KMS-11 (cell line): Measurements from ENCODE around the gene C1QTNF1.

ENCODE experiments used
- H2AFZ ChIP-seq: fragments of 200-600 bp; sonication (generic); 2 replicates; pipeline ENCODE4 v1.6.1; 2016; ENCODE audit warnings: antibody characterized with exemption, mixed run types, low read depth
- H3K27ac ChIP-seq: fragments of 200-600 bp; sonication (generic); 2 replicates; pipeline ENCODE4 v1.6.1; 2016; ENCODE audit warnings: mild to moderate bottlenecking, mixed run types
- H3K27me3 ChIP-seq: fragments of 200-600 bp; sonication (generic); 2 replicates; pipeline ENCODE4 v1.6.1; 2017; ENCODE audit warnings: mild to moderate bottlenecking, low read depth, mixed run types, moderate library complexity; ENCODE audit not compliant: insufficient read depth
- H3K36me3 ChIP-seq: fragments of 200-600 bp; sonication (generic); 2 replicates; pipeline ENCODE4 v1.6.1; 2017; ENCODE audit warnings: mild to moderate bottlenecking, mixed run types; ENCODE audit not compliant: insufficient read depth
- H3K4me1 ChIP-seq: fragments of 200-600 bp; sonication (generic); 2 replicates; pipeline ENCODE4 v1.6.1; 2016; ENCODE audit warnings: mild to moderate bottlenecking, low read depth, mixed run types; ENCODE audit not compliant: poor library complexity, severe bottlenecking
- H3K4me2 ChIP-seq: fragments of 200-600 bp; sonication (generic); 2 replicates; pipeline ENCODE4 v1.7.0; 2016; ENCODE audit warnings: mild to moderate bottlenecking, mixed run types
- H3K4me3 ChIP-seq: fragments of 200-600 bp; sonication (generic); IDR thresholded peaks from 2 replicates; pipeline ENCODE4 v1.6.1; 2017; ENCODE audit warnings: low read depth, low read length, mixed read lengths; ENCODE audit not compliant: insufficient read depth
- H3K79me2 ChIP-seq: fragments of 200-600 bp; sonication (generic); 2 replicates; pipeline ENCODE4 v1.6.1; 2016; ENCODE audit warnings: low read depth, mixed run types; ENCODE audit not compliant: insufficient read depth
- H3K9ac ChIP-seq: fragments of 200-600 bp; sonication (generic); 2 replicates; pipeline ENCODE4 v1.6.1; 2016; ENCODE audit warnings: mild to moderate bottlenecking, mixed run types
- H4K20me1 ChIP-seq: fragments of 200-600 bp; sonication (generic); 2 replicates; pipeline ENCODE4 v1.6.1; 2016; ENCODE audit warnings: mild to moderate bottlenecking, mixed run types; ENCODE audit not compliant: insufficient read depth
- TF ChIP-seq, protein P1 (sequence below): fragments of 200-600 bp; sonication (generic); conservative IDR thresholded peaks from 2 replicates; pipeline ENCODE4 v1.6.1; 2017; ENCODE audit warnings: low read depth, mild to moderate bottlenecking, antibody characterized with exemption, low read length, moderate library complexity, mixed read lengths

Gene C1QTNF1

DNA sequence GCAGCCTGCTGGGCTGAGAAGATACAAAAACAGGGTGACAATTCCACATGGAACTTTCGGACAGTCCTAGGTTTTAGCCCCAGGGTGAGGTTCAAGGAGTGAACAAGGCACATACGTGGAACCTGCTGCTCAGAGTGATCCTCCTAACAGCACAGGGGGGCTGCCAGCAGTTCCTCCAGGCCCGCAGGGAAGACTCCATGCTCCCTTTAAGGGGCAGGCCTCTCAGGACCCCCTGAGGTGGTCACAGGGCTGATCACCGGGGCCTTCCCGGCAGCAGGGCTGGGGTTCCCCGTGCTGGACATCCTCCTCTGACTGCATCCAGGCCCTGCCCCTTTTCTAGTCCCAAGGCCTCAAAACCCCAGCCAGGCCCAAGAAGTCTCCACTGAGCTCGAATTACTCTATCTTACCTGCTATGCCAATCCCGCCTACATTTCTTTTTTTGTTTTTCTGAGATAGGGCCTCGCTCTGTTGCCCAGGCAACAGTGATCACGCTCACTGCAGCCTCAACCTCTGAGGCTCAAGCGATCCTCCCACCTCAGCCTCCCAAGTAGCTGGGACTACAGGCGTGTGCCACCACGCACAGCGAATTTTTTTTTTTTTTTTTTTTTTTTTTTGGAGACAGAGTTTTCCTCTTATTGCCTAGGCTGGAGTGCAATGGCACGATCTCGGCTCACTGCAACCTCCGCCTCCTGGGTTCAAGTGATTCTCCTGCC lies 24.8 kb upstream of the C1QTNF1 start:
- H3K9ac ChIP-seq, result no peak overlapping the region
- H3K4me3 ChIP-seq, result no peak overlapping the region
- H4K20me1 ChIP-seq, result no peaks in the 10 kb centered on the region
- no peaks in the 10 kb centered on the region for H3K27me3 ChIP-seq
- no peaks in the 10 kb centered on the region for H3K4me1 ChIP-seq
- peaks cover 9% of the 10 kb centered on the region; the same call in 1 of the 2 replicates for H3K36me3 ChIP-seq
- TF ChIP-seq, protein P1, sequence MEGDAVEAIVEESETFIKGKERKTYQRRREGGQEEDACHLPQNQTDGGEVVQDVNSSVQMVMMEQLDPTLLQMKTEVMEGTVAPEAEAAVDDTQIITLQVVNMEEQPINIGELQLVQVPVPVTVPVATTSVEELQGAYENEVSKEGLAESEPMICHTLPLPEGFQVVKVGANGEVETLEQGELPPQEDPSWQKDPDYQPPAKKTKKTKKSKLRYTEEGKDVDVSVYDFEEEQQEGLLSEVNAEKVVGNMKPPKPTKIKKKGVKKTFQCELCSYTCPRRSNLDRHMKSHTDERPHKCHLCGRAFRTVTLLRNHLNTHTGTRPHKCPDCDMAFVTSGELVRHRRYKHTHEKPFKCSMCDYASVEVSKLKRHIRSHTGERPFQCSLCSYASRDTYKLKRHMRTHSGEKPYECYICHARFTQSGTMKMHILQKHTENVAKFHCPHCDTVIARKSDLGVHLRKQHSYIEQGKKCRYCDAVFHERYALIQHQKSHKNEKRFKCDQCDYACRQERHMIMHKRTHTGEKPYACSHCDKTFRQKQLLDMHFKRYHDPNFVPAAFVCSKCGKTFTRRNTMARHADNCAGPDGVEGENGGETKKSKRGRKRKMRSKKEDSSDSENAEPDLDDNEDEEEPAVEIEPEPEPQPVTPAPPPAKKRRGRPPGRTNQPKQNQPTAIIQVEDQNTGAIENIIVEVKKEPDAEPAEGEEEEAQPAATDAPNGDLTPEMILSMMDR, result no peak
- H2AFZ ChIP-seq, result no peak overlapping the region
- H3K27ac ChIP-seq, result no peak overlapping the region
- peaks cover 22% of the 10 kb centered on the region; the same call in 1 of the 2 replicates for H3K79me2 ChIP-seq
- no peak overlapping the region for H3K4me2 ChIP-seq

- H3K79me2 ChIP-seq, result peaks cover 22% of the 10 kb centered on the region; the same call in 1 of the 2 replicates
- H3K27me3 ChIP-seq, result no peaks in the 10 kb centered on the region
- H3K4me1 ChIP-seq, result no peaks in the 10 kb centered on the region
- no peak overlapping the region for H3K4me2 ChIP-seq
- H3K36me3 ChIP-seq, result peaks cover 9% of the 10 kb centered on the region; the same call in 1 of the 2 replicates
- H2AFZ ChIP-seq, result no peak overlapping the region
- TF ChIP-seq, protein P1, result no peak
- H3K9ac ChIP-seq, result no peak overlapping the region
- H3K27ac ChIP-seq, result no peak overlapping the region
- H4K20me1 ChIP-seq, result no peaks in the 10 kb centered on the region
- no peak overlapping the region for H3K4me3 ChIP-seq
Measured at GRCh38 chr17:78999947-79000395, 24.0 kb upstream of the C1QTNF1 start.

GRCh38 chr17:79000396-79001189 lies 23.4 kb upstream of the C1QTNF1 start:
- Histone ChIP-seq H3K4me3 (no peak overlapping the region), H3K36me3 (peaks cover 9% of the 10 kb centered on the region; the same call in 1 of the 2 replicates), H3K79me2 (peaks cover 23% of the 10 kb centered on the region; the same call in 1 of the 2 replicates), H3K4me2 (no peak overlapping the region), H3K4me1 (no peaks in the 10 kb centered on the region), H3K9ac (no peak overlapping the region), H4K20me1 (no peaks in the 10 kb centered on the region), H3K27ac (no peak overlapping the region), H3K27me3 (no peaks in the 10 kb centered on the region), H2AFZ (no peak overlapping the region)
- TF ChIP-seq, protein P1, result no peak

DNA sequence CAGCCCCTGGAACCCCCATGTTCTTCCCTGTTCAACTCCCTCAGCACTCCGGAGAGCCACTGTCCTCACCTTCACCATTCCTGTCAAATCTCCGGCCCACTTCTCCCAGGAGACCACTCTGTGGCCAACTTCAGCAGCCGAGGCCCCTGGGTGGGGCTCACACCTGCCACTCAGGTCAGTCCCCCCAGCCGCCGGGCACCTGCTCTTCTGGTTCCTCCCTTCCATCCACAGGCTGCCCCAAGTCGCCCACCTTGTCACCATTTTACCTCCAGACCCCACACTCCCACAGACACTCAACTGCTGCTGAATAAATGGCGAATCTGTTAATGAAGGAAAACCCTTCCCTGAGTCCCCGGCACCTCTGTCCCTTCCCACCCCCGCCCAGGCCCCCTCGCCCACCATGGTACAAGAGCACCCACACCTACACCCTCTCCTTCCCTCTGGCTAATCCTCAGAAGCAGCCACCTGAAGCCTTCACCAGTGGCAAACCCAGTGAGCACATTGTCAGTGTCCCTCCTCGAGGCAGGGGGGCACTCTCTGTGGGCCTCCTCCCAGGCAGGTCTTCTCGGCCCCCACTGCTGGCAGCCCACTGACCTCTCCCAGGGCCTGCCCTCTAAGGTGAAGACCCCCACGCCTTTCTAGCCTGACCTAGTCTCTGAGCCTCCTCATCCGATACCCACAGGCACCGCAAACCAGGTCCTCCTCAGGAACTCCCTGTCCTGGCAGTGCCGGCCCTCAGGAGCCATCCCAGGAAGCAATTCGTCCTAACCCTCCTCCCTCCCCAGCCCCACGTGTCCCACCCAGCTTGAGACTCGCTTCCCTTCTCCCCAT lies 22.6 kb upstream of the C1QTNF1 start:
- H3K36me3 ChIP-seq, result peaks cover 9% of the 10 kb centered on the region; the same call in 1 of the 2 replicates
- no peaks in the 10 kb centered on the region for H4K20me1 ChIP-seq
- TF ChIP-seq, protein P1, result no peak
- no peak overlapping the region for H2AFZ ChIP-seq
- no peak overlapping the region for H3K4me2 ChIP-seq
- H3K27me3 ChIP-seq, result no peaks in the 10 kb centered on the region
- H3K27ac ChIP-seq, result no peak overlapping the region
- H3K79me2 ChIP-seq, result peaks cover 31% of the 10 kb centered on the region; the same call in 1 of the 2 replicates
- no peak overlapping the region for H3K9ac ChIP-seq
- H3K4me1 ChIP-seq, result no peaks in the 10 kb centered on the region
- H3K4me3 ChIP-seq, result no peak overlapping the region
